Liver (tissue), 9 donors: Measurements from ENCODE around the gene TMEM44. TPM values are rescaled to one million over a fixed set of nuclear protein-coding genes. Genes with fewer than 3 reads are reported as not detected.

Source experiments
- DNase-seq: peaks from one replicate; pipeline ENCODE4 v3.0.0-alpha.2; 2017; ENCODE audit warnings: low spot score
- H3K27ac ChIP-seq, 2 donors: one replicate each; pipeline ENCODE4 v1.7.0; 2013; ENCODE audit warnings: inconsistent platforms in 2 of 2, low read length in 2 of 2, control low read depth in 1 of 2, low read depth in 1 of 2, mild to moderate bottlenecking in 1 of 2
- H3K27me3 ChIP-seq, 4 donors: one replicate each; pipeline versions ENCODE4 v1.6.1 to v1.7.0; 2013; ENCODE audit warnings: low read length in 3 of 4, inconsistent platforms in 1 of 4, mild to moderate bottlenecking in 1 of 4, moderate library complexity in 1 of 4; ENCODE audit not compliant: control insufficient read depth in 4 of 4, insufficient read depth in 4 of 4
- H3K36me3 ChIP-seq, 4 donors: one replicate each; pipeline versions ENCODE4 v1.6.1 to v1.7.0; 2013; ENCODE audit warnings: low read length in 3 of 4, mild to moderate bottlenecking in 3 of 4, low read depth in 1 of 4, moderate library complexity in 1 of 4; ENCODE audit not compliant: control insufficient read depth in 4 of 4, insufficient read depth in 3 of 4
- H3K4me1 ChIP-seq, 4 donors: one replicate each; pipeline versions ENCODE4 v1.6.1 to v1.7.0; 2013; ENCODE audit warnings: low read length in 3 of 4, mild to moderate bottlenecking in 3 of 4, moderate library complexity in 1 of 4; ENCODE audit not compliant: control insufficient read depth in 4 of 4, insufficient read depth in 4 of 4
- H3K4me3 ChIP-seq, 3 donors: one replicate each; pipeline versions ENCODE4 v1.6.1 to v1.7.0; 2013; ENCODE audit warnings: low read length in 3 of 3, control low read depth in 1 of 3, low read depth in 1 of 3, mild to moderate bottlenecking in 1 of 3
- H3K9ac ChIP-seq, 2 donors: one replicate each; pipeline ENCODE4 v1.7.0; 2013; ENCODE audit warnings: low read length in 2 of 2, mild to moderate bottlenecking in 2 of 2, moderate library complexity in 2 of 2, control low read depth in 1 of 2, low read depth in 1 of 2
- H3K9me3 ChIP-seq, 4 donors: one replicate each; pipeline versions ENCODE4 v1.6.1 to v1.7.0; 2013; ENCODE audit warnings: low read length in 3 of 4; ENCODE audit not compliant: control insufficient read depth in 4 of 4
- EGR1 ChIP-seq, 2 donors: IDR thresholded peaks; 2 replicates each; pipeline ENCODE4 v1.6.1; 2016 to 2018; ENCODE audit warnings: antibody characterized with exemption in 2 of 2, low read depth in 2 of 2
- FOXA1 ChIP-seq: IDR thresholded peaks from 2 replicates; pipeline ENCODE4 v1.6.1; 2016; ENCODE audit warnings: antibody characterized with exemption
- FOXA2 ChIP-seq: IDR thresholded peaks from 2 replicates; pipeline ENCODE4 v1.6.1; 2016; ENCODE audit warnings: antibody characterized with exemption
- HNF4A ChIP-seq, 2 donors: conservative IDR thresholded peaks; 2 replicates each; pipeline ENCODE4 v1.6.1; 2016; ENCODE audit warnings: antibody characterized with exemption in 2 of 2, mild to moderate bottlenecking in 2 of 2
- HNF4G ChIP-seq: IDR thresholded peaks from 2 replicates; pipeline ENCODE4 v1.6.1; 2016; ENCODE audit warnings: antibody characterized with exemption
- JUND ChIP-seq, 2 donors: IDR thresholded peaks; 2 replicates each; pipeline ENCODE4 v1.6.1; 2016; ENCODE audit warnings: antibody characterized with exemption in 2 of 2
- NR2F2 ChIP-seq: IDR thresholded peaks from 2 replicates; pipeline ENCODE4 v1.6.1; 2016; ENCODE audit warnings: antibody characterized with exemption
- SP1 ChIP-seq: IDR thresholded peaks from 2 replicates; pipeline ENCODE4 v1.6.1; 2018; ENCODE audit warnings: antibody characterized with exemption, mild to moderate bottlenecking
- TAF1 ChIP-seq: conservative IDR thresholded peaks from 2 replicates; pipeline ENCODE4 v1.6.1; 2016; ENCODE audit warnings: antibody characterized with exemption, mild to moderate bottlenecking
- YY1 ChIP-seq: IDR thresholded peaks from 2 replicates; pipeline ENCODE4 v1.6.1; 2016; ENCODE audit warnings: antibody characterized with exemption, mild to moderate bottlenecking
- WGBS: extraction: QIAGEN DNeasy Blood & Tissue Kit; methylation state at CpG from one replicate; pipeline ENCODE4 v1.1.7; 2013; 5-methylcytosine and 5-hydroxymethylcytosine counted together
- polyA plus RNA-seq, 2 donors: library from polyadenylated mRNA; stranded (reverse) in 1 of 2; unstranded in 1 of 2; fragments of 200-250 nt in 1 of 2; fragments of >200 nt in 1 of 2; fragmentation: Nextera tagmentation in 1 of 2; extraction: Ambion mirVana in 1 of 2; gene quantifications; one replicate each; pipeline versions ENCODE4 v1.2.1 to v1.2.3, GENCODE V29; 2013 to 2015
- total RNA-seq, 2 donors: library from RNA; depleted of rRNA; stranded (reverse); fragments of >200 nt; gene quantifications; one replicate each; pipeline ENCODE4 v1.2.3, GENCODE V29; 2014
- TF ChIP-seq, protein P1 (sequence below): IDR thresholded peaks from 2 replicates; pipeline ENCODE4 v1.6.1; 2016; ENCODE audit warnings: antibody characterized with exemption
- TF ChIP-seq, protein P2 (sequence below): fragments of 150-350 bp; IDR thresholded peaks from 2 replicates; pipeline ENCODE4 v1.5.1; 2017; ENCODE audit warnings: improper control_type of control experiment, low read depth, low read length; ENCODE audit not compliant: missing input control
- TF ChIP-seq, protein P3 (sequence below): IDR thresholded peaks from 2 replicates; pipeline ENCODE4 v1.6.1; 2016; ENCODE audit warnings: antibody characterized with exemption
- TF ChIP-seq, protein P4 (sequence below): IDR thresholded peaks from 2 replicates; pipeline ENCODE4 v1.6.1; 2016; ENCODE audit warnings: antibody characterized with exemption, mild to moderate bottlenecking
- donor health status: healthy.
- donor health status: healthy.
- donor health status: healthy.
- donor health status: healthy.
- donor health status: healthy.

The TMEM44 gene
- total and polyA plus RNA-seq, 4 donors, result 1.8 to 5.0 (median 3.2) TPM

DNA sequence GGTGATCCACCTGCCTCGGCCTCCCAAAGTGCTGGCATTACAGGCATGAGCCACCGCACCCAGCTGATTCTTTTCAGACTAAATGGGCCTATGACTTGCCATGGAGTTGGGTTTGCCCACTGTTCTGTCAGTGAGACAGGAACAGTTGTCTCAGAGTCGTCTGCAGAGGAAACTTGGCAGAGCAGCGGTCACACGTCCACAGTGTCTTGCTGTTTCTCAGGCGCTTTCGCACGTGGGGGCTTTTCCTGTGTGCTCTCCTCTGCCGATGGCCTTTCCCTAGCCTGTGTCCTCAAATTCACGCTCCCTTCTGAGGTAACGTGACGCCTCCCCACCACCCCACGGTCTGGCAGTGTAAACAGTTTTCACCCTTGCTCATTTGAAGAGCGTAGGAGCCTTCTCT is 11.3 kb downstream of the TMEM44 start:
- no peak overlapping the region for H3K4me3 ChIP-seq
- no peaks in the 10 kb centered on the region for H3K36me3 ChIP-seq
- no peaks in the 10 kb centered on the region for H3K27me3 ChIP-seq
- H3K27ac ChIP-seq, result no peak overlapping the region
- peaks cover 0 to 8% (median 5%) of the 10 kb centered on the region in 4 donors for H3K4me1 ChIP-seq
- WGBS, result 92% methylated on average over 14 of the region's 14 CpGs
- TF ChIP-seq, protein P1, sequence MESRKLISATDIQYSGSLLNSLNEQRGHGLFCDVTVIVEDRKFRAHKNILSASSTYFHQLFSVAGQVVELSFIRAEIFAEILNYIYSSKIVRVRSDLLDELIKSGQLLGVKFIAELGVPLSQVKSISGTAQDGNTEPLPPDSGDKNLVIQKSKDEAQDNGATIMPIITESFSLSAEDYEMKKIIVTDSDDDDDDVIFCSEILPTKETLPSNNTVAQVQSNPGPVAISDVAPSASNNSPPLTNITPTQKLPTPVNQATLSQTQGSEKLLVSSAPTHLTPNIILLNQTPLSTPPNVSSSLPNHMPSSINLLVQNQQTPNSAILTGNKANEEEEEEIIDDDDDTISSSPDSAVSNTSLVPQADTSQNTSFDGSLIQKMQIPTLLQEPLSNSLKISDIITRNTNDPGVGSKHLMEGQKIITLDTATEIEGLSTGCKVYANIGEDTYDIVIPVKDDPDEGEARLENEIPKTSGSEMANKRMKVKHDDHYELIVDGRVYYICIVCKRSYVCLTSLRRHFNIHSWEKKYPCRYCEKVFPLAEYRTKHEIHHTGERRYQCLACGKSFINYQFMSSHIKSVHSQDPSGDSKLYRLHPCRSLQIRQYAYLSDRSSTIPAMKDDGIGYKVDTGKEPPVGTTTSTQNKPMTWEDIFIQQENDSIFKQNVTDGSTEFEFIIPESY, result no peak
- TF ChIP-seq EGR1 (IDR thresholded peaks at IDR 0.05; ENCODE audit: low read depth in 2 of 2), result no peak
- no peak overlapping the region for H3K9ac ChIP-seq
- DNase-seq, result no peak
- H3K9me3 ChIP-seq, result no peaks in the 10 kb centered on the region

DNA sequence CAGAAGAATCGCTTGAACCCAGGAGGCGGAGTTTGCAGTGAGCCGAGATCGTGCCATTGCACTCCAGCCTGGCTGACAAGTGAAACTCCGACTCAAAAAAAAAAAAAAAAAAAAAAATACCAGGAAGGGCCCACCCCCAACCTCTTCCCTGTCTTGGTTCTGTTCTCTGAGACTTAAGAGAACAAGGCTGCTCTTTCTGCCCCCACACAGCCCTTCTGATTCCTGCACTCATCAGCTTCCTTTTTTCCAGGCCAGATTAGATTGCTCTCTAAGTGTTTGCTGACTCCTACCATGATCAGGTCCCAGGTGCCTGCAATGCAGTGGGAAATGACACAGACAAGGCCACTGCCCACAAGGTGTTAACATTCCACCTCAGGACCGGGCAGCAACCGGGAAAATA is 13.0 kb downstream of the TMEM44 start:
- TF ChIP-seq HNF4G (no peak), SP1 (no peak), HNF4A (conservative IDR thresholded peaks at IDR 0.05) (no peak), TAF1 (no peak), JUND (IDR thresholded peaks at IDR 0.05) (no peak), FOXA1 (no peak), NR2F2 (no peak), FOXA2 (no peak), YY1 (no peak)
- TF ChIP-seq, protein P2, sequence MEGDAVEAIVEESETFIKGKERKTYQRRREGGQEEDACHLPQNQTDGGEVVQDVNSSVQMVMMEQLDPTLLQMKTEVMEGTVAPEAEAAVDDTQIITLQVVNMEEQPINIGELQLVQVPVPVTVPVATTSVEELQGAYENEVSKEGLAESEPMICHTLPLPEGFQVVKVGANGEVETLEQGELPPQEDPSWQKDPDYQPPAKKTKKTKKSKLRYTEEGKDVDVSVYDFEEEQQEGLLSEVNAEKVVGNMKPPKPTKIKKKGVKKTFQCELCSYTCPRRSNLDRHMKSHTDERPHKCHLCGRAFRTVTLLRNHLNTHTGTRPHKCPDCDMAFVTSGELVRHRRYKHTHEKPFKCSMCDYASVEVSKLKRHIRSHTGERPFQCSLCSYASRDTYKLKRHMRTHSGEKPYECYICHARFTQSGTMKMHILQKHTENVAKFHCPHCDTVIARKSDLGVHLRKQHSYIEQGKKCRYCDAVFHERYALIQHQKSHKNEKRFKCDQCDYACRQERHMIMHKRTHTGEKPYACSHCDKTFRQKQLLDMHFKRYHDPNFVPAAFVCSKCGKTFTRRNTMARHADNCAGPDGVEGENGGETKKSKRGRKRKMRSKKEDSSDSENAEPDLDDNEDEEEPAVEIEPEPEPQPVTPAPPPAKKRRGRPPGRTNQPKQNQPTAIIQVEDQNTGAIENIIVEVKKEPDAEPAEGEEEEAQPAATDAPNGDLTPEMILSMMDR, result no peak
- TF ChIP-seq, protein P1, result no peak
- TF ChIP-seq, protein P3, sequence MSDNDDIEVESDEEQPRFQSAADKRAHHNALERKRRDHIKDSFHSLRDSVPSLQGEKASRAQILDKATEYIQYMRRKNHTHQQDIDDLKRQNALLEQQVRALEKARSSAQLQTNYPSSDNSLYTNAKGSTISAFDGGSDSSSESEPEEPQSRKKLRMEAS, result no peak
- TF ChIP-seq, protein P4, sequence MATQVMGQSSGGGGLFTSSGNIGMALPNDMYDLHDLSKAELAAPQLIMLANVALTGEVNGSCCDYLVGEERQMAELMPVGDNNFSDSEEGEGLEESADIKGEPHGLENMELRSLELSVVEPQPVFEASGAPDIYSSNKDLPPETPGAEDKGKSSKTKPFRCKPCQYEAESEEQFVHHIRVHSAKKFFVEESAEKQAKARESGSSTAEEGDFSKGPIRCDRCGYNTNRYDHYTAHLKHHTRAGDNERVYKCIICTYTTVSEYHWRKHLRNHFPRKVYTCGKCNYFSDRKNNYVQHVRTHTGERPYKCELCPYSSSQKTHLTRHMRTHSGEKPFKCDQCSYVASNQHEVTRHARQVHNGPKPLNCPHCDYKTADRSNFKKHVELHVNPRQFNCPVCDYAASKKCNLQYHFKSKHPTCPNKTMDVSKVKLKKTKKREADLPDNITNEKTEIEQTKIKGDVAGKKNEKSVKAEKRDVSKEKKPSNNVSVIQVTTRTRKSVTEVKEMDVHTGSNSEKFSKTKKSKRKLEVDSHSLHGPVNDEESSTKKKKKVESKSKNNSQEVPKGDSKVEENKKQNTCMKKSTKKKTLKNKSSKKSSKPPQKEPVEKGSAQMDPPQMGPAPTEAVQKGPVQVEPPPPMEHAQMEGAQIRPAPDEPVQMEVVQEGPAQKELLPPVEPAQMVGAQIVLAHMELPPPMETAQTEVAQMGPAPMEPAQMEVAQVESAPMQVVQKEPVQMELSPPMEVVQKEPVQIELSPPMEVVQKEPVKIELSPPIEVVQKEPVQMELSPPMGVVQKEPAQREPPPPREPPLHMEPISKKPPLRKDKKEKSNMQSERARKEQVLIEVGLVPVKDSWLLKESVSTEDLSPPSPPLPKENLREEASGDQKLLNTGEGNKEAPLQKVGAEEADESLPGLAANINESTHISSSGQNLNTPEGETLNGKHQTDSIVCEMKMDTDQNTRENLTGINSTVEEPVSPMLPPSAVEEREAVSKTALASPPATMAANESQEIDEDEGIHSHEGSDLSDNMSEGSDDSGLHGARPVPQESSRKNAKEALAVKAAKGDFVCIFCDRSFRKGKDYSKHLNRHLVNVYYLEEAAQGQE, result no peak
- WGBS, result 91% methylated on average over 7 of the region's 7 CpGs

More for the DNA sequence above, 13.0 kb downstream of the TMEM44 start:
- Histone ChIP-seq H3K4me1 (peaks cover 0 to 8% (median 5%) of the 10 kb centered on the region in 4 donors), H3K9me3 (no peaks in the 10 kb centered on the region), H3K27ac (no peak overlapping the region), H3K9ac (no peak overlapping the region), H3K4me3 (no peak overlapping the region), H3K27me3 (no peaks in the 10 kb centered on the region), H3K36me3 (no peaks in the 10 kb centered on the region)
- DNase-seq, result no peak
